Caki2 (cell line): Measurements from ENCODE around the gene CPXM2. TPM values are rescaled to one million over a fixed set of nuclear protein-coding genes. Genes with fewer than 3 reads are reported as not detected.

Source experiments
- DNase-seq: peaks from one replicate; pipeline ENCODE4 v3.0.0-alpha.2; 2015; ENCODE audit warnings: low read depth
- in situ Hi-C: cut with HindIII; loops from 2 replicates; pipeline ENCODE4 v1.10.0; 2016; ENCODE audit warnings: low sequenced_read_pairs, low pct_unique_long_range_greater_than_20kb, mixed read lengths
- total RNA-seq: library from RNA; depleted of rRNA; stranded (reverse); fragments of >200 nt; shearing (Covaris generic); gene quantifications from 2 replicates; pipeline ENCODE4 v1.2.3, GENCODE V29; 2014; ENCODE audit warnings: low replicate concordance

CPXM2 gene
- total RNA-seq, 1 experiment from 2014 or later: not detected

GRCh38 chr10:123836418-123837145 is 55.0 kb downstream of the CPXM2 start:
- in situ Hi-C loops: no loop called here
- no peak for DNase-seq

- in situ Hi-C loops: no loop called here
- DNase-seq: peak; percentile 15
Observed at GRCh38 chr10:123835575-123835974, 56.0 kb downstream of the CPXM2 start.

- in situ Hi-C loops: no loop called here
- no peak for DNase-seq
Observed at GRCh38 chr10:123833170-123833850, 58.3 kb downstream of the CPXM2 start.

GRCh38 chr10:123831259-123831658 is 60.3 kb downstream of the CPXM2 start:
- in situ Hi-C loops: no loop called here
- DNase-seq: no peak

GRCh38 chr10:123821136-123821535 is 70.5 kb downstream of the CPXM2 start:
- in situ Hi-C loops: no loop called here
- DNase-seq: no peak

- in situ Hi-C loops: no loop called here
- no peak for DNase-seq
Observed at GRCh38 chr10:123809632-123810031, 82.0 kb downstream of the CPXM2 start.

- DNase-seq: no peak
- in situ Hi-C loops: no loop called here
Observed at GRCh38 chr10:123808906-123809305, 82.7 kb downstream of the CPXM2 start.

GRCh38 chr10:123808286-123808685 is 83.3 kb downstream of the CPXM2 start:
- no peak for DNase-seq
- in situ Hi-C loops: no loop called here

- in situ Hi-C loops: no loop called here
- no peak for DNase-seq
Observed at GRCh38 chr10:123807444-123808035, 84.1 kb downstream of the CPXM2 start.

- DNase-seq: no peak
- in situ Hi-C loops: no loop called here
Observed at GRCh38 chr10:123804716-123805115, 86.9 kb downstream of the CPXM2 start.

GRCh38 chr10:123800821-123801220 is 90.8 kb downstream of the CPXM2 start:
- in situ Hi-C loops: no loop called here

GRCh38 chr10:123800289-123800688 is 91.3 kb downstream of the CPXM2 start:
- no peak for DNase-seq
- in situ Hi-C loops: no loop called here

More at GRCh38 chr10:123800821-123801220, 90.8 kb downstream of the CPXM2 start:
- DNase-seq: no peak

GRCh38 chr10:123798856-123799255 is 92.8 kb downstream of the CPXM2 start:
- in situ Hi-C loops: no loop called here
- no peak for DNase-seq

- no peak for DNase-seq
- in situ Hi-C loops: no loop called here
Observed at GRCh38 chr10:123797813-123798212, 93.8 kb downstream of the CPXM2 start.

- in situ Hi-C loops: no loop called here
- DNase-seq: no peak
Observed at GRCh38 chr10:123796736-123797135, 94.9 kb downstream of the CPXM2 start.

GRCh38 chr10:123795846-123796590 is 95.6 kb downstream of the CPXM2 start:
- in situ Hi-C loops: no loop called here
- no peak for DNase-seq

GRCh38 chr10:123795196-123795780 is 96.3 kb downstream of the CPXM2 start:
- DNase-seq: no peak
- in situ Hi-C loops: no loop called here

GRCh38 chr10:123792248-123792978 is 99.2 kb downstream of the CPXM2 start:
- no peak for DNase-seq
- in situ Hi-C loops: no loop called here
